GM12878 (cell line): ENCODE results near the gene LYSMD1. TPM values are rescaled to one million over a fixed set of nuclear protein-coding genes. Genes with fewer than 3 reads are reported as not detected.

ENCODE experiments used
- ATF3 ChIP-seq: IDR thresholded peaks from 2 replicates; pipeline ENCODE4 v1.6.1; 2011; ENCODE audit warnings: low read depth, mild to moderate bottlenecking, low read length, moderate library complexity, borderline replicate concordance; ENCODE audit errors: extremely low read depth
- CHD4 ChIP-seq: fragments of 200-600 bp; sonication (generic); IDR thresholded peaks from 2 replicates; pipeline ENCODE4 v1.6.1; 2016; ENCODE audit warnings: mild to moderate bottlenecking
- CTCF ChIP-seq, 3 experiments: IDR thresholded peaks in 2 of 3; conservative IDR thresholded peaks in 1 of 3; 2 replicates each; pipeline ENCODE4 v1.5.1; 2011; ENCODE audit warnings: low read depth in 3 of 3, low read length in 3 of 3, mild to moderate bottlenecking in 3 of 3, control low read depth in 2 of 3, moderate library complexity in 2 of 3, inconsistent platforms in 1 of 3, mixed read lengths in 1 of 3; ENCODE audit not compliant: control insufficient read depth in 2 of 3, insufficient read depth in 1 of 3; ENCODE audit errors: extremely low read depth in 1 of 3
- DPF2 ChIP-seq: fragments of 450-650 bp; IDR thresholded peaks from 2 replicates; pipeline ENCODE4 v1.6.1; 2017; ENCODE audit warnings: mild to moderate bottlenecking
- E2F8 ChIP-seq: fragments of 450-650 bp; IDR thresholded peaks from 2 replicates; pipeline ENCODE4 v1.6.1; 2018; ENCODE audit warnings: mild to moderate bottlenecking, low read depth, moderate library complexity; ENCODE audit not compliant: partially characterized antibody
- E4F1 ChIP-seq: fragments of 450-650 bp; IDR thresholded peaks from 2 replicates; pipeline ENCODE4 v1.6.1; 2018; ENCODE audit warnings: borderline replicate concordance, mild to moderate bottlenecking; ENCODE audit not compliant: partially characterized antibody
- LARP7 ChIP-seq: fragments of 450-650 bp; IDR thresholded peaks from 2 replicates; pipeline ENCODE4 v1.6.1; 2017; ENCODE audit warnings: mild to moderate bottlenecking
- MYC ChIP-seq: IDR thresholded peaks from 2 replicates; pipeline ENCODE4 v1.6.1; 2011; ENCODE audit warnings: mild to moderate bottlenecking, low read length, moderate library complexity, inconsistent platforms; ENCODE audit not compliant: insufficient read depth, insufficient replicate concordance, insufficient read length, severe bottlenecking
- NKRF ChIP-seq: fragments of 450-650 bp; conservative IDR thresholded peaks from 2 replicates; pipeline ENCODE4 v1.6.1; 2017; ENCODE audit warnings: mild to moderate bottlenecking, moderate library complexity
- PAX5 ChIP-seq: IDR thresholded peaks from 2 replicates; pipeline ENCODE4 v1.6.1; 2011; ENCODE audit warnings: low read depth, low read length, borderline replicate concordance
- PBX3 ChIP-seq: IDR thresholded peaks from 2 replicates; pipeline ENCODE4 v1.6.1; 2011; ENCODE audit warnings: mild to moderate bottlenecking, low read depth, low read length, moderate library complexity; ENCODE audit not compliant: insufficient replicate concordance
- POU2F2 ChIP-seq: IDR thresholded peaks from 3 replicates; pipeline ENCODE4 v1.6.1; 2011; ENCODE audit warnings: low read depth, mild to moderate bottlenecking, low read length, borderline replicate concordance
- SMAD1 ChIP-seq: fragments of 450-650 bp; IDR thresholded peaks from 2 replicates; pipeline ENCODE4 v1.6.1; 2018; ENCODE audit warnings: mild to moderate bottlenecking, low read depth; ENCODE audit not compliant: partially characterized antibody
- SMARCA5 ChIP-seq: fragments of 450-650 bp; IDR thresholded peaks from 2 replicates; pipeline ENCODE4 v1.6.1; 2017; ENCODE audit warnings: mild to moderate bottlenecking
- USF1 ChIP-seq: IDR thresholded peaks from 2 replicates; pipeline ENCODE4 v1.6.1; 2011; ENCODE audit warnings: borderline replicate concordance, low read depth, mild to moderate bottlenecking, moderate library complexity, mixed read lengths, low read length; ENCODE audit not compliant: insufficient read depth; ENCODE audit errors: extremely low read length
- polyA plus RNA-seq, 11 experiments: library from polyadenylated mRNA; depleted of rRNA in 4 of 11; unstranded in 6 of 11; stranded (reverse) in 5 of 11; fragments of >200 nt; fragmentation: Nextera tagmentation in 4 of 11; fragmentation: Illumina TruSeq in 1 of 11; extraction: Ambion mirVana in 4 of 11; extraction: Trizol in 1 of 11; gene quantifications; 1 replicate in 1 of 11; 2 replicates in 10 of 11; pipeline versions ENCODE4 v1.2.1 to v1.2.3, GENCODE V29; 2011 to 2016; ENCODE audit warnings: inconsistent platforms in 2 of 11, missing spikeins in 2 of 11, low read depth in 1 of 11
- total RNA-seq, 4 experiments: library from RNA; depleted of rRNA in 3 of 4; stranded (reverse); fragments of >200 nt in 3 of 4; fragmentation: Illumina TruSeq in 1 of 4; extraction: Trizol in 1 of 4; gene quantifications; 2 replicates each; pipeline versions ENCODE4 v1.2.1 to v1.2.3, GENCODE V29; 2013 to 2021

The LYSMD1 gene
- total and polyA plus RNA-seq, 10 of the 15 experiments (the other 5 are each of a cell fraction or from before 2014, with no cell fraction given) = 0.80 to 10.4 (median 6.5) TPM

- TF ChIP-seq MYC (no peak), USF1 (no peak), POU2F2 (peak; percentile 93), SMAD1 (no peak), LARP7 (0 out of 2 replicates have a peak, but pooled peaks have one; percentile 51), PAX5 (peak; percentile 48; the same call in 1 of the 2 replicates), CHD4 (no peak), SMARCA5 (peak; percentile 34; the same call in 1 of the 2 replicates), E4F1 (peak; percentile 94), CTCF (IDR thresholded peaks at IDR 0.05 in 2 of 3, conservative IDR thresholded peaks at IDR 0.05 in 1 of 3; ENCODE audit: control insufficient read depth in 2 of 3, extremely low read depth in 1 of 3, insufficient read depth in 1 of 3, low read depth in 3 of 3, low read length in 3 of 3) (no peak), ATF3 (peak; percentile 56; the same call in 1 of the 2 replicates), E2F8 (peak; percentile 91), NKRF (peak; percentile 84), DPF2 (0 out of 2 replicates have a peak, but pooled peaks have one; percentile 30), PBX3 (peak; percentile 6)
Observed at GRCh38 chr1:151165738-151166504, at the start of gene LYSMD1, which contains the start of gene SCNM1 (continued).
